Neural cell (in vitro differentiated cells): ENCODE results near the gene YWHAE. TPM values are rescaled to one million over a fixed set of nuclear protein-coding genes. Genes with fewer than 3 reads are reported as not detected.
"Not testable (repeated sequence)": the region's sequence is repeated elsewhere in the genome, so short reads cannot be mapped to it uniquely, and the experiment has no call there.

Experiments used
- H2AFZ ChIP-seq: fragments of 200-600, 300-800 bp; sonication (generic), shearing (Covaris generic); 2 replicates; pipeline ENCODE4 v1.6.0; 2014; ENCODE audit warnings: low read depth, mild to moderate bottlenecking, antibody characterized with exemption, low read length, moderate library complexity
- H3F3A ChIP-seq: fragments of 200-600 bp; shearing (Covaris generic); 2 replicates; pipeline ENCODE4 v1.6.1; 2016; ENCODE audit warnings: mild to moderate bottlenecking, moderate library complexity, mixed read lengths, antibody characterized with exemption, low read length; ENCODE audit not compliant: insufficient read depth, poor library complexity, severe bottlenecking
- H3K27ac ChIP-seq: fragments of 200-600, 300-800 bp; sonication (generic), shearing (Covaris generic); 2 replicates; pipeline ENCODE4 v1.5.1; 2014; ENCODE audit warnings: mild to moderate bottlenecking, low read length, moderate library complexity
- H3K27me3 ChIP-seq: fragments of 300-800, 200-600 bp; sonication (generic), shearing (Covaris generic); 2 replicates; pipeline ENCODE4 v1.6.0; 2014; ENCODE audit warnings: mild to moderate bottlenecking, low read depth, low read length, moderate library complexity; ENCODE audit not compliant: insufficient read depth
- H3K36me3 ChIP-seq: fragments of 300-800, 200-600 bp; sonication (generic), shearing (Covaris generic); 2 replicates; pipeline ENCODE4 v1.5.1; 2014; ENCODE audit warnings: mild to moderate bottlenecking, antibody characterized with exemption, low read length, moderate library complexity; ENCODE audit not compliant: insufficient read depth
- H3K4me2 ChIP-seq: fragments of 300-800, 200-600 bp; sonication (generic), shearing (Covaris generic); 2 replicates; pipeline ENCODE4 v1.6.0; 2014; ENCODE audit warnings: mild to moderate bottlenecking, low read length
- H3K4me3 ChIP-seq: fragments of 300-800, 200-600 bp; sonication (generic), shearing (Covaris generic); 2 replicates; pipeline ENCODE4 v1.5.1; 2014; ENCODE audit warnings: mild to moderate bottlenecking, low read length, moderate library complexity
- H3K79me2 ChIP-seq: fragments of 200-600 bp; shearing (Covaris generic); replicated peaks from 2 replicates; pipeline ENCODE4 v1.6.0; 2014; ENCODE audit warnings: mild to moderate bottlenecking, low read length, moderate library complexity; ENCODE audit not compliant: insufficient read depth
- H3K9ac ChIP-seq: fragments of 300-800, 200-600 bp; sonication (generic), shearing (Covaris generic); 2 replicates; pipeline ENCODE4 v1.6.1; 2016; ENCODE audit warnings: mild to moderate bottlenecking, low read length, mixed read lengths
- H3K9me2 ChIP-seq: fragments of 200-600 bp; shearing (Covaris generic); 2 replicates; pipeline ENCODE4 v1.6.1; 2016; ENCODE audit warnings: mild to moderate bottlenecking, low read length, mixed read lengths; ENCODE audit not compliant: insufficient read depth
- H3K9me3 ChIP-seq: fragments of 200-600, 300-800 bp; sonication (generic), shearing (Covaris generic); 2 replicates; pipeline ENCODE4 v1.6.1; 2016; ENCODE audit warnings: mild to moderate bottlenecking, mixed run types, low read length, moderate library complexity, mixed read lengths
- H4K20me1 ChIP-seq: fragments of 200-600 bp; shearing (Covaris generic); 2 replicates; pipeline ENCODE4 v1.6.1; 2016; ENCODE audit warnings: mild to moderate bottlenecking, mixed run types; ENCODE audit not compliant: insufficient read depth
- CTCF ChIP-seq: fragments of 450-650 bp; IDR thresholded peaks from 2 replicates; pipeline ENCODE4 v1.5.1; 2014; ENCODE audit warnings: antibody characterized with exemption, mild to moderate bottlenecking, moderate library complexity; ENCODE audit not compliant: poor library complexity, severe bottlenecking
- EP300 ChIP-seq: fragments of 450-650 bp; conservative IDR thresholded peaks from 2 replicates; pipeline ENCODE4 v1.6.1; 2014; ENCODE audit warnings: antibody characterized with exemption, mild to moderate bottlenecking, moderate library complexity; ENCODE audit not compliant: poor library complexity, severe bottlenecking
- EZH2 ChIP-seq: fragments of 200-600, 300-800 bp; shearing (Covaris generic), sonication (generic); IDR thresholded peaks from 2 replicates; pipeline ENCODE4 v1.6.1; 2014; ENCODE audit warnings: antibody characterized with exemption, low read length, borderline replicate concordance, mild to moderate bottlenecking; ENCODE audit not compliant: insufficient read depth, poor library complexity, severe bottlenecking
- MXI1 ChIP-seq: fragments of 450-650 bp; conservative IDR thresholded peaks from 2 replicates; pipeline ENCODE4 v1.6.1; 2014; ENCODE audit warnings: antibody characterized with exemption, mild to moderate bottlenecking; ENCODE audit not compliant: poor library complexity, severe bottlenecking
- POLR2AphosphoS5 ChIP-seq: IDR thresholded peaks from 2 replicates; pipeline ENCODE4 v1.6.1; 2012
- RAD21 ChIP-seq: fragments of 450-650 bp; conservative IDR thresholded peaks from 2 replicates; pipeline ENCODE4 v1.6.1; 2014; ENCODE audit warnings: antibody characterized with exemption, mild to moderate bottlenecking, moderate library complexity
- REST ChIP-seq: IDR thresholded peaks from 2 replicates; pipeline ENCODE4 v1.6.1; 2012; ENCODE audit warnings: borderline replicate concordance
- SMC3 ChIP-seq: fragments of 450-650 bp; conservative IDR thresholded peaks from 2 replicates; pipeline ENCODE4 v1.6.1; 2014; ENCODE audit warnings: antibody characterized with exemption, mild to moderate bottlenecking, moderate library complexity; ENCODE audit not compliant: poor library complexity
- TAF1 ChIP-seq: IDR thresholded peaks from 2 replicates; pipeline ENCODE4 v1.6.1; 2012; ENCODE audit warnings: low read depth
- polyA plus RNA-seq: library from polyadenylated mRNA; depleted of rRNA; stranded (reverse); fragments of >200 nt; gene quantifications from 2 replicates; pipeline ENCODE4 v1.2.3, GENCODE V29; 2014

Gene YWHAE
- polyA plus RNA-seq, 1 donor from 2014 or later = 594 TPM

- Histone ChIP-seq H3K27ac (no peak overlapping the region), H4K20me1 (peaks cover 88% of the 10 kb centered on the region), H3K27me3 (no peaks in the 10 kb centered on the region), H2AFZ (no peak overlapping the region), H3F3A (peaks cover 3% of the 10 kb centered on the region), H3K9me3 (no peaks in the 10 kb centered on the region), H3K4me3 (no peak overlapping the region), H3K9me2 (no peaks in the 10 kb centered on the region), H3K36me3 (no peaks in the 10 kb centered on the region), H3K79me2 (peaks cover 95% of the 10 kb centered on the region), H3K9ac (no peak overlapping the region), H3K4me2 (no peak overlapping the region)
- TF ChIP-seq EP300 (no peak), EZH2 (no peak), MXI1 (no peak), CTCF (no peak), RAD21 (no peak), TAF1 (no peak), POLR2AphosphoS5 (no peak), REST (no peak), SMC3 (no peak)
These were observed 20.1 kb downstream of the YWHAE start for GRCh38 chr17:1379930-1380313.

- no peak for TF ChIP-seq MXI1
- no peak for TF ChIP-seq REST
- TF ChIP-seq POLR2AphosphoS5 = no peak
- TF ChIP-seq EP300 = no peak
- TF ChIP-seq TAF1 = no peak
- no peak for TF ChIP-seq RAD21
- TF ChIP-seq EZH2 = no peak
- TF ChIP-seq CTCF = no peak
- TF ChIP-seq SMC3 = no peak
- no peak overlapping the region for H3K4me3 ChIP-seq
- no peak overlapping the region for H2AFZ ChIP-seq
- H3K9me2 ChIP-seq = no peaks in the 10 kb centered on the region
- no peak overlapping the region for H3K27ac ChIP-seq
- H3K4me2 ChIP-seq = no peak overlapping the region
- H4K20me1 ChIP-seq = peaks cover 88% of the 10 kb centered on the region
- H3F3A ChIP-seq = peaks cover 3% of the 10 kb centered on the region
- H3K36me3 ChIP-seq = no peaks in the 10 kb centered on the region
- no peak overlapping the region for H3K9ac ChIP-seq
- H3K9me3 ChIP-seq = no peaks in the 10 kb centered on the region
- no peaks in the 10 kb centered on the region for H3K27me3 ChIP-seq
- H3K79me2 ChIP-seq = peaks cover 96% of the 10 kb centered on the region
These were observed 20.7 kb downstream of the YWHAE start for GRCh38 chr17:1379208-1379929.

GRCh38 chr17:1378476-1378860, 21.6 kb downstream of the YWHAE start:
- H3K36me3 ChIP-seq, H3K27ac ChIP-seq, H3K4me3 ChIP-seq, H3F3A ChIP-seq, H3K9me2 ChIP-seq, H3K27me3 ChIP-seq, H2AFZ ChIP-seq, H3K4me2 ChIP-seq, H3K9ac ChIP-seq, H3K9me3 ChIP-seq: not testable (repeated sequence)
- Histone ChIP-seq H4K20me1 (peaks cover 89% of the 10 kb centered on the region), H3K79me2 (peaks cover 97% of the 10 kb centered on the region)
